ENCODE data around the gene SASS6. TPM values are rescaled to one million over a fixed set of nuclear protein-coding genes. Genes with fewer than 3 reads are reported as not detected.
A peak's percentile ranks its signal among the peaks of the same experiment; 100 is the strongest.

SASS6 gene
- total RNA-seq, 1 experiment from 2014 or later = 16.8 TPM

GRCh38 chr1:100142343-100142742 lies 9.6 kb upstream of the SASS6 start:
- no TSS peak for BruUV-seq (replicated peaks)
- no peak for DNase-seq (ENCODE audit: low spot score)
- Histone ChIP-seq H3K27me3 (replicated peaks; ENCODE audit: insufficient read depth, low read depth, low read length, poor library complexity) (no peaks in the 10 kb centered on the region), H3K36me3 (ENCODE audit: insufficient read depth, low read length, poor library complexity, severe bottlenecking) (peaks cover 62% of the 10 kb centered on the region), H3K4me3 (ENCODE audit: low read depth, low read length, poor library complexity, severe bottlenecking) (no peak overlapping the region), H3K27ac (ENCODE audit: low read depth, low read length, poor library complexity, severe bottlenecking) (no peak overlapping the region), H3K9me3 (ENCODE audit: low read depth, low read length, poor library complexity, severe bottlenecking) (no peaks in the 10 kb centered on the region), H3K4me1 (ENCODE audit: insufficient read depth, low read length, poor library complexity, severe bottlenecking) (no peaks in the 10 kb centered on the region)
- ChIA-PET POLR2A (ENCODE audit: low non-redundant PET) (no interaction called here), CTCF (no interaction called here)
- intact Hi-C loops (cut with micrococcal nuclease; ENCODE audit: unreplicated experiment) = no loop called here
- no peak for TF ChIP-seq EZH2 (IDR thresholded peaks at IDR 0.05; ENCODE audit: borderline replicate concordance, low read depth, low read length, poor library complexity, severe bottlenecking)

DNA sequence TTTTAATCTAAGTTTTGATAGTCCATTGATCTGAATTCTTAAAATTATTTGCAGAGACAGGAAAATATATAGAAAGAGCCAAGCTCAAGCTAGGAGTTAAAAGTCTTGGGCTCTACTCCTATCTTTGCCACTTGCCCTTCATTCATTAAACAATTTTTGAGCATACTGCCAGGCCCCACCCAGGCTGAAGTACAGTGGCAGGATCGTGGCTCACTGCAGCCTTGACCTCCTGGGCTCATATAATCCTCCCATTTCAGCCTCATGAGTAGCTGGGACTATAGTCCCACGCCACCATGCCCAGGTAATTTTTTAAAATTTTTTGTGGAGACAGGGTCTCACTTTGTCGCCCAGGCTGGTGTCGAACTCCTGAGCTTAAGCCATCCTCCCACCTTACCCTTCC lies 8.5 kb upstream of the SASS6 start:
- Histone ChIP-seq H3K27me3 (replicated peaks; ENCODE audit: insufficient read depth, low read depth, low read length, poor library complexity) (no peaks in the 10 kb centered on the region), H3K36me3 (ENCODE audit: insufficient read depth, low read length, poor library complexity, severe bottlenecking) (peaks cover 61% of the 10 kb centered on the region), H3K9me3 (ENCODE audit: low read depth, low read length, poor library complexity, severe bottlenecking) (no peaks in the 10 kb centered on the region), H3K4me3 (ENCODE audit: low read depth, low read length, poor library complexity, severe bottlenecking) (no peak overlapping the region), H3K27ac (ENCODE audit: low read depth, low read length, poor library complexity, severe bottlenecking) (no peak overlapping the region), H3K4me1 (ENCODE audit: insufficient read depth, low read length, poor library complexity, severe bottlenecking) (no peaks in the 10 kb centered on the region)
- DNase-seq (ENCODE audit: low spot score) = no peak
- intact Hi-C loops (cut with micrococcal nuclease; ENCODE audit: unreplicated experiment) = no loop called here
- no peak for TF ChIP-seq EZH2 (IDR thresholded peaks at IDR 0.05; ENCODE audit: borderline replicate concordance, low read depth, low read length, poor library complexity, severe bottlenecking)
- no peak for TF ChIP-seq CTCF (conservative IDR thresholded peaks at IDR 0.05; ENCODE audit: low read depth, low read length)
- no TSS peak for BruUV-seq (replicated peaks)
- ChIA-PET CTCF (no interaction called here), POLR2A (ENCODE audit: low non-redundant PET) (no interaction called here)

DNA sequence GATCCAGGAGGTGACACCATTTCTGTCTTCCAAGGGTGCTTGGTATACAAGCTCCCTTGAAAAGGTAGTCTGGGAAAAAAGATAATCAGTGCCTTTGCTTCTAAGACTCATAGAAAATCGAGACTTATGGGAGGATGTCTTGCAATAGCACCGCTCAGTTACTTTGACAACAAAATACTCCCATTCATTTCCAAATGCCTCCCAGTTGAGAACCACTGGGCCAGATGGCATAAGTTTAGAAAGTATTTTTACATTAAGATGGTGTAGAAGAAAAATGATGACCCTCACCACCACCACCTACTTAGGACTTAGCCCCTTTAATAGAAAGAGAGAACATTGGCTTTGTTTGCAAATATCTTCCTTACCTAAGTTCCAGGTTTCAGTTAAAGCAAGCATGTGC lies 4.9 kb upstream of the SASS6 start:
- CTCF ChIA-PET = no interaction called here
- TF ChIP-seq EZH2 (IDR thresholded peaks at IDR 0.05; ENCODE audit: borderline replicate concordance, low read depth, low read length, poor library complexity, severe bottlenecking) (no peak), CTCF (conservative IDR thresholded peaks at IDR 0.05; ENCODE audit: low read depth, low read length) (no peak)
- Histone ChIP-seq H3K9me3 (ENCODE audit: low read depth, low read length, poor library complexity, severe bottlenecking) (no peaks in the 10 kb centered on the region), H3K4me3 (ENCODE audit: low read depth, low read length, poor library complexity, severe bottlenecking) (no peak overlapping the region), H3K27me3 (replicated peaks; ENCODE audit: insufficient read depth, low read depth, low read length, poor library complexity) (no peaks in the 10 kb centered on the region), H3K4me1 (ENCODE audit: insufficient read depth, low read length, poor library complexity, severe bottlenecking) (peaks cover 9% of the 10 kb centered on the region), H3K36me3 (ENCODE audit: insufficient read depth, low read length, poor library complexity, severe bottlenecking) (peaks cover 35% of the 10 kb centered on the region), H3K27ac (ENCODE audit: low read depth, low read length, poor library complexity, severe bottlenecking) (no peak overlapping the region)
- POLR2A ChIA-PET (ENCODE audit: low non-redundant PET) = no interaction called here
- no peak for DNase-seq (ENCODE audit: low spot score)
- intact Hi-C loops (cut with micrococcal nuclease; ENCODE audit: unreplicated experiment) = loop anchor here (10.0 kb wide), 2 partner anchors 217 to 317 kb away; partner anchors contain the start of gene CDC14A
- BruUV-seq (replicated peaks) = no TSS peak

- no peak overlapping the region for H3K27ac ChIP-seq (ENCODE audit: low read depth, low read length, poor library complexity, severe bottlenecking)
- H3K4me3 ChIP-seq (ENCODE audit: low read depth, low read length, poor library complexity, severe bottlenecking) = no peak overlapping the region
- intact Hi-C loops (cut with micrococcal nuclease; ENCODE audit: unreplicated experiment) = loop anchor here (2.0 to 10.0 kb wide), 3 partner anchors 220 to 326 kb away; partner anchors contain the start of gene CDC14A
- no peaks in the 10 kb centered on the region for H3K9me3 ChIP-seq (ENCODE audit: low read depth, low read length, poor library complexity, severe bottlenecking)
- peak; percentile 17 for DNase-seq (ENCODE audit: low spot score)
- H3K27me3 ChIP-seq (replicated peaks; ENCODE audit: insufficient read depth, low read depth, low read length, poor library complexity) = no peaks in the 10 kb centered on the region
- CTCF ChIA-PET = interaction anchor here (0.9 kb wide), 1 partner anchor 1666 kb away, joined by 3 read pairs; no protein-coding TSS in a partner anchor
- POLR2A ChIA-PET (ENCODE audit: low non-redundant PET) = no interaction called here
- H3K36me3 ChIP-seq (ENCODE audit: insufficient read depth, low read length, poor library complexity, severe bottlenecking) = peaks cover 16% of the 10 kb centered on the region
- TF ChIP-seq CTCF (conservative IDR thresholded peaks at IDR 0.05; ENCODE audit: low read depth, low read length) (peak; percentile 40; the same call in 1 of the 2 replicates), EZH2 (IDR thresholded peaks at IDR 0.05; ENCODE audit: borderline replicate concordance, low read depth, low read length, poor library complexity, severe bottlenecking) (no peak)
- H3K4me1 ChIP-seq (ENCODE audit: insufficient read depth, low read length, poor library complexity, severe bottlenecking) = peaks cover 20% of the 10 kb centered on the region
- no TSS peak for BruUV-seq (replicated peaks)
Measured at GRCh38 chr1:100134872-100135271, 2.1 kb upstream of the SASS6 start.
